ENCODE data around the gene TCF12.

- no peak for TF ChIP-seq CTCF (IDR thresholded peaks at IDR 0.05)
- TF ChIP-seq POLR2A (IDR thresholded peaks at IDR 0.05; ENCODE audit: low read depth), result no peak
- TF ChIP-seq POLR2AphosphoS5 (IDR thresholded peaks at IDR 0.05), result no peak
Measured at GRCh38 chr15:57015897-57016296, 97.5 kb downstream of the TCF12 start.

All from esophagus muscularis mucosa (tissue), 3 donors.